GM18907 (cell line): Measurements from ENCODE around the gene CDC37.
"Not testable (repeated sequence)": the region's sequence is repeated elsewhere in the genome, so short reads cannot be mapped to it uniquely, and the experiment has no call there.

Source experiments
- ATAC-seq: cut with Tn5 transposase; IDR thresholded peaks from one replicate; pipeline ENCODE4 v1.9.1; 2021; ENCODE audit warnings: mild to moderate bottlenecking, moderate library complexity; ENCODE audit not compliant: unreplicated experiment

The CDC37 gene

GRCh38 chr19:10420444-10421239 lies 17.3 kb upstream of the CDC37 start, which contains the start of gene PDE4A:
Gene PDE4A, plus strand, starts transcription at chr19:10420538. Its CDS starts 227 bp downstream, at chr19:10420765.
- no peak for ATAC-seq

- no peak for ATAC-seq
Measured at GRCh38 chr19:10419646-10420443, 16.5 kb upstream of the CDC37 start.

GRCh38 chr19:10419200-10419645 lies 15.9 kb upstream of the CDC37 start:
- no peak for ATAC-seq

GRCh38 chr19:10418485-10419199 lies 15.3 kb upstream of the CDC37 start:
- ATAC-seq: no peak

- no peak for ATAC-seq
Measured at GRCh38 chr19:10418235-10418484, 14.8 kb upstream of the CDC37 start.

- ATAC-seq: no peak
Measured at GRCh38 chr19:10417541-10418234, 14.3 kb upstream of the CDC37 start.

- ATAC-seq: peak; percentile 53
Measured at GRCh38 chr19:10416380-10417257, 13.3 kb upstream of the CDC37 start.

- no peak for ATAC-seq
Measured at GRCh38 chr19:10416083-10416379, 12.7 kb upstream of the CDC37 start.

- ATAC-seq: peak; percentile 64
Measured at GRCh38 chr19:10412257-10412977, 9.1 kb upstream of the CDC37 start.

GRCh38 chr19:10411224-10411623 lies 7.9 kb upstream of the CDC37 start:
- ATAC-seq: not testable (repeated sequence)

- ATAC-seq: no peak
Measured at GRCh38 chr19:10408511-10409283, 5.4 kb upstream of the CDC37 start.

GRCh38 chr19:10407096-10407495 lies 3.8 kb upstream of the CDC37 start:
- ATAC-seq: no peak

GRCh38 chr19:10406191-10406590 lies 2.8 kb upstream of the CDC37 start:
- ATAC-seq: no peak

GRCh38 chr19:10404888-10405820 lies 1.8 kb upstream of the CDC37 start:
- no peak for ATAC-seq

GRCh38 chr19:10402441-10403038 lies 802 bp downstream of the CDC37 start:
- ATAC-seq: no peak

- no peak for ATAC-seq
Measured at GRCh38 chr19:10399878-10400277, 3.5 kb downstream of the CDC37 start.

- ATAC-seq: not testable (repeated sequence)
Measured at GRCh38 chr19:10399340-10399739, 4.0 kb downstream of the CDC37 start.
